Thyroid gland (tissue), 4 donors: ENCODE results near the gene PLCG2.

Experiments
- POLR2A ChIP-seq, 2 donors: fragments of 450-650 bp; IDR thresholded peaks; one replicate each; pipeline ENCODE4 v1.6.1; 2017; ENCODE audit warnings: antibody characterized with exemption in 2 of 2, mild to moderate bottlenecking in 2 of 2, moderate library complexity in 1 of 2
- TF ChIP-seq, protein P1 (sequence below), 6 experiments: fragments of 200-600 bp in 3 of 6; fragments of 450-650 bp in 3 of 6; sonication (generic) in 3 of 6; IDR thresholded peaks; one replicate each; pipeline ENCODE4 v1.5.1; 2016 to 2019; ENCODE audit warnings: antibody characterized with exemption in 6 of 6, mild to moderate bottlenecking in 2 of 6, inconsistent platforms in 1 of 6, moderate library complexity in 1 of 6

GRCh38 chr16:81786321-81786720, 7.2 kb downstream of the PLCG2 start:
- TF ChIP-seq, protein P1, sequence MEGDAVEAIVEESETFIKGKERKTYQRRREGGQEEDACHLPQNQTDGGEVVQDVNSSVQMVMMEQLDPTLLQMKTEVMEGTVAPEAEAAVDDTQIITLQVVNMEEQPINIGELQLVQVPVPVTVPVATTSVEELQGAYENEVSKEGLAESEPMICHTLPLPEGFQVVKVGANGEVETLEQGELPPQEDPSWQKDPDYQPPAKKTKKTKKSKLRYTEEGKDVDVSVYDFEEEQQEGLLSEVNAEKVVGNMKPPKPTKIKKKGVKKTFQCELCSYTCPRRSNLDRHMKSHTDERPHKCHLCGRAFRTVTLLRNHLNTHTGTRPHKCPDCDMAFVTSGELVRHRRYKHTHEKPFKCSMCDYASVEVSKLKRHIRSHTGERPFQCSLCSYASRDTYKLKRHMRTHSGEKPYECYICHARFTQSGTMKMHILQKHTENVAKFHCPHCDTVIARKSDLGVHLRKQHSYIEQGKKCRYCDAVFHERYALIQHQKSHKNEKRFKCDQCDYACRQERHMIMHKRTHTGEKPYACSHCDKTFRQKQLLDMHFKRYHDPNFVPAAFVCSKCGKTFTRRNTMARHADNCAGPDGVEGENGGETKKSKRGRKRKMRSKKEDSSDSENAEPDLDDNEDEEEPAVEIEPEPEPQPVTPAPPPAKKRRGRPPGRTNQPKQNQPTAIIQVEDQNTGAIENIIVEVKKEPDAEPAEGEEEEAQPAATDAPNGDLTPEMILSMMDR (IDR thresholded peaks at IDR 0.05): no peak
- no peak for TF ChIP-seq POLR2A (IDR thresholded peaks at IDR 0.05)
